HepG2 (cell line): ENCODE results near the gene SLC29A1. TPM values are rescaled to one million over a fixed set of nuclear protein-coding genes. Genes with fewer than 3 reads are reported as not detected.

ENCODE experiments used
- ARNT2 ChIP-seq: sonication (generic); formaldehyde crosslinking; IDR thresholded peaks from 2 replicates; pipeline ENCODE4 v1.8.0; 2022; ENCODE audit warnings: mild to moderate bottlenecking, low read depth, missing genetic modification reagents, moderate library complexity
- ELF3 ChIP-seq: IDR thresholded peaks from 2 replicates; pipeline ENCODE4 v1.6.1; 2016; ENCODE audit warnings: missing genetic modification reagents, missing compliant biosample characterization
- HNF4G ChIP-seq, 2 experiments: sonication (generic) in 1 of 2; formaldehyde crosslinking in 1 of 2; IDR thresholded peaks; 2 replicates each; pipeline versions ENCODE4 v1.4.0 to v1.6.1; 2011 to 2020; ENCODE audit warnings: borderline replicate concordance in 2 of 2, low read depth in 2 of 2, mild to moderate bottlenecking in 2 of 2, low read length in 1 of 2, missing genetic modification reagents in 1 of 2, moderate library complexity in 1 of 2
- MTA3 ChIP-seq: sonication (generic); formaldehyde crosslinking; IDR thresholded peaks from 2 replicates; pipeline ENCODE4 v1.4.0; 2020; ENCODE audit warnings: missing genetic modification reagents
- NCOA5 ChIP-seq: sonication (generic); formaldehyde crosslinking; IDR thresholded peaks from 2 replicates; pipeline ENCODE4 v1.4.0; 2020; ENCODE audit warnings: missing genetic modification reagents
- SIN3B ChIP-seq: fragments of 150-350 bp; IDR thresholded peaks from 2 replicates; pipeline ENCODE4 v1.6.1; 2014; ENCODE audit warnings: low read length
- SNAPC2 ChIP-seq: sonication (generic); formaldehyde crosslinking; IDR thresholded peaks from 2 replicates; pipeline ENCODE4 v1.8.1; 2022; ENCODE audit warnings: mild to moderate bottlenecking, missing genetic modification reagents
- ZBTB21 ChIP-seq: sonication (generic); formaldehyde crosslinking; IDR thresholded peaks from 2 replicates; pipeline ENCODE4 v1.4.0; 2020; ENCODE audit warnings: missing genetic modification reagents
- polyA plus RNA-seq, 8 experiments: library from polyadenylated mRNA; depleted of rRNA in 3 of 8; stranded (reverse) in 7 of 8; unstranded in 1 of 8; fragments of >200 nt; fragmentation: Illumina TruSeq in 4 of 8; extraction: Trizol in 4 of 8; gene quantifications; 2 replicates each; pipeline versions ENCODE4 v1.2.1 to v1.2.3, GENCODE V29; 2011 to 2016; ENCODE audit warnings: low read depth in 4 of 8, missing spikeins in 1 of 8, mixed read lengths in 1 of 8; ENCODE audit not compliant: insufficient read depth in 1 of 8
- total RNA-seq, 5 experiments: library from RNA; depleted of rRNA; stranded (reverse); fragments of >200 nt; fragmentation: Illumina TruSeq; extraction: Trizol; gene quantifications; 2 replicates each; pipeline ENCODE4 v1.2.3, GENCODE V29; 2016; ENCODE audit warnings: low read depth in 1 of 5
- TF ChIP-seq, protein P1 (sequence below): IDR thresholded peaks from 2 replicates; pipeline ENCODE4 v1.6.1; 2016; ENCODE audit warnings: mild to moderate bottlenecking
- TF ChIP-seq, protein P2 (sequence below): sonication (generic); formaldehyde crosslinking; IDR thresholded peaks from 2 replicates; pipeline ENCODE4 v1.9.0; 2021; ENCODE audit warnings: missing genetic modification reagents, mild to moderate bottlenecking, borderline replicate concordance
- TF ChIP-seq, protein P3 (sequence below): IDR thresholded peaks from 2 replicates; pipeline ENCODE4 v1.6.1; 2012; ENCODE audit warnings: low read length, improper control_type of control experiment
- TF ChIP-seq, protein P4 (sequence below): sonication (generic); formaldehyde crosslinking; IDR thresholded peaks from 2 replicates; pipeline ENCODE4 v1.5.1; 2020; ENCODE audit warnings: mild to moderate bottlenecking, moderate library complexity, missing genetic modification reagents
- TF ChIP-seq, protein P5 (sequence below): sonication (generic); formaldehyde crosslinking; IDR thresholded peaks from 2 replicates; pipeline ENCODE4 v1.4.0; 2020; ENCODE audit warnings: missing genetic modification reagents
- TF ChIP-seq, protein P6 (sequence below): sonication (generic); formaldehyde crosslinking; IDR thresholded peaks from 2 replicates; pipeline ENCODE4 v1.5.0; 2020; ENCODE audit warnings: mild to moderate bottlenecking, low read depth, missing genetic modification reagents, borderline replicate concordance

The SLC29A1 gene
- total and polyA plus RNA-seq, 2 of the 13 experiments (the other 11 are each of a cell fraction or from before 2014, with no cell fraction given): 43.2 to 106 TPM

DNA sequence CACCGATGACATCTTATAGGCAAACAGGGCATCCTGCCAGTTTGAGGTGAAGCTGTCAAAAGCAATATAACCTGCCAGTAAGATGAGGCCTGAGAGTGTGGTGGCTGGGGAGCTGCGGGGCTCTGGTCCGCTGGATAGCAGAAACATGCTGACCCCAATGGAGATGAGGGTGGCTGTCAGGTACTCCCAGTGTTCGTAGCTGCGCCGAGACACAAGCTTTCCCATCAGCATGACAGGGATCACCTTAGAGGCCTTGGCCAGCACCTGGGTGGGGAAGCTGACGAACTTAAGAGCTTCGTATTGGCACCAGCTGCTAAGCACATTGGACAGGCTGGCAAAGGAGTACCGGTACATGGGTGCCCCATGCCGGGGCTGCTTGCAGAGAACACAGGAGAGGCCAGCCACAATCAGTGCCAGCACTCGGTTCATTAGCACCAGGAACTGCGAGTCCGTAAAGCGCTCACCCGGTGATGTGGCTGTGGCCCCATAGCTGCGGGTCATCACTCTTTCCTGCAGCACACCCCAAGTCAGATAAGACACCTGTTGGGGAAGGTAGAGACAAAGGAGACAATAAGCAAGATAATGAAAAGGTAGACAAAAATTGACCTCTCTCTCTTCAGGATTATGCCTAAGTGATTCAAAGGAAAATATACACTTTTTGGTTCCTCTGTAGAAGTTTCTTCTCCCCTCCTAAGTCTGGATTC lies 31.9 kb downstream of the SLC29A1 start (continued):
- no peak for TF ChIP-seq ZBTB21
- no peak for TF ChIP-seq ELF3 (CRISPR knock-in tag)
- no peak for TF ChIP-seq MTA3
- TF ChIP-seq NCOA5 (CRISPR knock-in tag): no peak
- TF ChIP-seq HNF4G (IDR thresholded peaks at IDR 0.05; ENCODE audit: borderline replicate concordance, low read depth, low read length): no peak
- no peak for TF ChIP-seq HNF4G (CRISPR knock-in tag; IDR thresholded peaks at IDR 0.05; ENCODE audit: borderline replicate concordance, low read depth)
- TF ChIP-seq SNAPC2 (CRISPR knock-in tag): no peak
- 0 out of 2 replicates have a peak, but pooled peaks have one; percentile 16 for TF ChIP-seq SIN3B
- TF ChIP-seq, protein P1, sequence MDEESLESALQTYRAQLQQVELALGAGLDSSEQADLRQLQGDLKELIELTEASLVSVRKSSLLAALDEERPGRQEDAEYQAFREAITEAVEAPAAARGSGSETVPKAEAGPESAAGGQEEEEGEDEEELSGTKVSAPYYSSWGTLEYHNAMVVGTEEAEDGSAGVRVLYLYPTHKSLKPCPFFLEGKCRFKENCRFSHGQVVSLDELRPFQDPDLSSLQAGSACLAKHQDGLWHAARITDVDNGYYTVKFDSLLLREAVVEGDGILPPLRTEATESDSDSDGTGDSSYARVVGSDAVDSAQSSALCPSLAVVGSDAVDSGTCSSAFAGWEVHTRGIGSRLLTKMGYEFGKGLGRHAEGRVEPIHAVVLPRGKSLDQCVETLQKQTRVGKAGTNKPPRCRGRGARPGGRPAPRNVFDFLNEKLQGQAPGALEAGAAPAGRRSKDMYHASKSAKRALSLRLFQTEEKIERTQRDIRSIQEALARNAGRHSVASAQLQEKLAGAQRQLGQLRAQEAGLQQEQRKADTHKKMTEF (CRISPR knock-in tag): no peak
- TF ChIP-seq, protein P2, sequence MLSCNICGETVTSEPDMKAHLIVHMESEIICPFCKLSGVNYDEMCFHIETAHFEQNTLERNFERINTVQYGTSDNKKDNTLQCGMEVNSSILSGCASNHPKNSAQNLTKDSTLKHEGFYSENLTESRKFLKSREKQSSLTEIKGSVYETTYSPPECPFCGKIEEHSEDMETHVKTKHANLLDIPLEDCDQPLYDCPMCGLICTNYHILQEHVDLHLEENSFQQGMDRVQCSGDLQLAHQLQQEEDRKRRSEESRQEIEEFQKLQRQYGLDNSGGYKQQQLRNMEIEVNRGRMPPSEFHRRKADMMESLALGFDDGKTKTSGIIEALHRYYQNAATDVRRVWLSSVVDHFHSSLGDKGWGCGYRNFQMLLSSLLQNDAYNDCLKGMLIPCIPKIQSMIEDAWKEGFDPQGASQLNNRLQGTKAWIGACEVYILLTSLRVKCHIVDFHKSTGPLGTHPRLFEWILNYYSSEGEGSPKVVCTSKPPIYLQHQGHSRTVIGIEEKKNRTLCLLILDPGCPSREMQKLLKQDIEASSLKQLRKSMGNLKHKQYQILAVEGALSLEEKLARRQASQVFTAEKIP (CRISPR knock-in tag): no peak
- TF ChIP-seq, protein P3, sequence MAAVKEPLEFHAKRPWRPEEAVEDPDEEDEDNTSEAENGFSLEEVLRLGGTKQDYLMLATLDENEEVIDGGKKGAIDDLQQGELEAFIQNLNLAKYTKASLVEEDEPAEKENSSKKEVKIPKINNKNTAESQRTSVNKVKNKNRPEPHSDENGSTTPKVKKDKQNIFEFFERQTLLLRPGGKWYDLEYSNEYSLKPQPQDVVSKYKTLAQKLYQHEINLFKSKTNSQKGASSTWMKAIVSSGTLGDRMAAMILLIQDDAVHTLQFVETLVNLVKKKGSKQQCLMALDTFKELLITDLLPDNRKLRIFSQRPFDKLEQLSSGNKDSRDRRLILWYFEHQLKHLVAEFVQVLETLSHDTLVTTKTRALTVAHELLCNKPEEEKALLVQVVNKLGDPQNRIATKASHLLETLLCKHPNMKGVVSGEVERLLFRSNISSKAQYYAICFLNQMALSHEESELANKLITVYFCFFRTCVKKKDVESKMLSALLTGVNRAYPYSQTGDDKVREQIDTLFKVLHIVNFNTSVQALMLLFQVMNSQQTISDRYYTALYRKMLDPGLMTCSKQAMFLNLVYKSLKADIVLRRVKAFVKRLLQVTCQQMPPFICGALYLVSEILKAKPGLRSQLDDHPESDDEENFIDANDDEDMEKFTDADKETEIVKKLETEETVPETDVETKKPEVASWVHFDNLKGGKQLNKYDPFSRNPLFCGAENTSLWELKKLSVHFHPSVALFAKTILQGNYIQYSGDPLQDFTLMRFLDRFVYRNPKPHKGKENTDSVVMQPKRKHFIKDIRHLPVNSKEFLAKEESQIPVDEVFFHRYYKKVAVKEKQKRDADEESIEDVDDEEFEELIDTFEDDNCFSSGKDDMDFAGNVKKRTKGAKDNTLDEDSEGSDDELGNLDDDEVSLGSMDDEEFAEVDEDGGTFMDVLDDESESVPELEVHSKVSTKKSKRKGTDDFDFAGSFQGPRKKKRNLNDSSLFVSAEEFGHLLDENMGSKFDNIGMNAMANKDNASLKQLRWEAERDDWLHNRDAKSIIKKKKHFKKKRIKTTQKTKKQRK: no peak
- TF ChIP-seq ARNT2: no peak
- TF ChIP-seq, protein P4, sequence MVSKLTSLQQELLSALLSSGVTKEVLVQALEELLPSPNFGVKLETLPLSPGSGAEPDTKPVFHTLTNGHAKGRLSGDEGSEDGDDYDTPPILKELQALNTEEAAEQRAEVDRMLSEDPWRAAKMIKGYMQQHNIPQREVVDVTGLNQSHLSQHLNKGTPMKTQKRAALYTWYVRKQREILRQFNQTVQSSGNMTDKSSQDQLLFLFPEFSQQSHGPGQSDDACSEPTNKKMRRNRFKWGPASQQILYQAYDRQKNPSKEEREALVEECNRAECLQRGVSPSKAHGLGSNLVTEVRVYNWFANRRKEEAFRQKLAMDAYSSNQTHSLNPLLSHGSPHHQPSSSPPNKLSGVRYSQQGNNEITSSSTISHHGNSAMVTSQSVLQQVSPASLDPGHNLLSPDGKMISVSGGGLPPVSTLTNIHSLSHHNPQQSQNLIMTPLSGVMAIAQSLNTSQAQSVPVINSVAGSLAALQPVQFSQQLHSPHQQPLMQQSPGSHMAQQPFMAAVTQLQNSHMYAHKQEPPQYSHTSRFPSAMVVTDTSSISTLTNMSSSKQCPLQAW (CRISPR knock-in tag): no peak
- TF ChIP-seq, protein P5, sequence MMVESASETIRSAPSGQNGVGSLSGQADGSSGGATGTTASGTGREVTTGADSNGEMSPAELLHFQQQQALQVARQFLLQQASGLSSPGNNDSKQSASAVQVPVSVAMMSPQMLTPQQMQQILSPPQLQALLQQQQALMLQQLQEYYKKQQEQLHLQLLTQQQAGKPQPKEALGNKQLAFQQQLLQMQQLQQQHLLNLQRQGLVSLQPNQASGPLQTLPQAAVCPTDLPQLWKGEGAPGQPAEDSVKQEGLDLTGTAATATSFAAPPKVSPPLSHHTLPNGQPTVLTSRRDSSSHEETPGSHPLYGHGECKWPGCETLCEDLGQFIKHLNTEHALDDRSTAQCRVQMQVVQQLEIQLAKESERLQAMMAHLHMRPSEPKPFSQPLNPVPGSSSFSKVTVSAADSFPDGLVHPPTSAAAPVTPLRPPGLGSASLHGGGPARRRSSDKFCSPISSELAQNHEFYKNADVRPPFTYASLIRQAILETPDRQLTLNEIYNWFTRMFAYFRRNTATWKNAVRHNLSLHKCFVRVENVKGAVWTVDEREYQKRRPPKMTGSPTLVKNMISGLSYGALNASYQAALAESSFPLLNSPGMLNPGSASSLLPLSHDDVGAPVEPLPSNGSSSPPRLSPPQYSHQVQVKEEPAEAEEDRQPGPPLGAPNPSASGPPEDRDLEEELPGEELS (CRISPR knock-in tag): no peak
- TF ChIP-seq, protein P6, sequence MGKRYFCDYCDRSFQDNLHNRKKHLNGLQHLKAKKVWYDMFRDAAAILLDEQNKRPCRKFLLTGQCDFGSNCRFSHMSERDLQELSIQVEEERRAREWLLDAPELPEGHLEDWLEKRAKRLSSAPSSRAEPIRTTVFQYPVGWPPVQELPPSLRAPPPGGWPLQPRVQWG: no peak
